Stimulated activated CD4-positive, alpha-beta T cell treated with anti-CD3 and anti-CD28 coated beads, Interleukin-4, amount 100 ng/mL, for 24 hours (primary cell): Measurements from ENCODE around the gene G3BP1.
"Not testable (repeated sequence)": the region's sequence is repeated elsewhere in the genome, so short reads cannot be mapped to it uniquely, and the experiment has no call there.

Experiments used
- DNase-seq: peaks from one replicate; pipeline ENCODE4 v3.0.0-alpha.2; 2020

G3BP1 gene

GRCh38 chr5:151757233-151758140 is 14.3 kb upstream of the G3BP1 start:
- DNase-seq = peak; percentile 50

GRCh38 chr5:151758141-151758429 is 13.7 kb upstream of the G3BP1 start:
- DNase-seq = no peak

- peak; percentile 92 for DNase-seq
Observed at GRCh38 chr5:151758430-151759241, 13.1 kb upstream of the G3BP1 start, which contains the start of gene ATOX1. Gene ATOX1, minus strand, starts transcription at chr5:151758631. Its CDS starts 80 bp downstream, at chr5:151758551.

GRCh38 chr5:151764801-151765200 is 7.0 kb upstream of the G3BP1 start:
- no peak for DNase-seq

- no peak for DNase-seq
Observed at GRCh38 chr5:151766975-151767374, 4.8 kb upstream of the G3BP1 start.

GRCh38 chr5:151770383-151771258 is 1.1 kb upstream of the G3BP1 start:
- DNase-seq = peak; percentile 69

- DNase-seq = peak; percentile 42
Observed at GRCh38 chr5:151772029-151772845, 483 bp downstream of the G3BP1 start.

GRCh38 chr5:151772846-151773561 is 1.2 kb downstream of the G3BP1 start:
- peak; percentile 23 for DNase-seq

GRCh38 chr5:151773951-151774350 is 2.2 kb downstream of the G3BP1 start:
- DNase-seq = no peak

- no peak for DNase-seq
Observed at GRCh38 chr5:151775025-151775606, 3.4 kb downstream of the G3BP1 start.

GRCh38 chr5:151779531-151780125 is 7.9 kb downstream of the G3BP1 start:
- DNase-seq = no peak

- DNase-seq = no peak
Observed at GRCh38 chr5:151780348-151780747, 8.6 kb downstream of the G3BP1 start.

- DNase-seq = no peak
Observed at GRCh38 chr5:151781201-151781600, 9.4 kb downstream of the G3BP1 start.

- DNase-seq = not testable (repeated sequence)
Observed at GRCh38 chr5:151783664-151784063, 11.9 kb downstream of the G3BP1 start.

GRCh38 chr5:151784141-151784540 is 12.4 kb downstream of the G3BP1 start:
- no peak for DNase-seq

GRCh38 chr5:151786468-151786867 is 14.7 kb downstream of the G3BP1 start:
- no peak for DNase-seq

- no peak for DNase-seq
Observed at GRCh38 chr5:151787817-151788216, 16.1 kb downstream of the G3BP1 start.

- DNase-seq = no peak
Observed at GRCh38 chr5:151793358-151793757, 21.6 kb downstream of the G3BP1 start.

GRCh38 chr5:151795426-151795825 is 23.7 kb downstream of the G3BP1 start:
- no peak for DNase-seq

GRCh38 chr5:151798674-151799073 is 26.9 kb downstream of the G3BP1 start:
- no peak for DNase-seq

- no peak for DNase-seq
Observed at GRCh38 chr5:151799407-151799806, 27.7 kb downstream of the G3BP1 start.
